Lower lobe of right lung (tissue), 2 donors: ENCODE results near the gene SMAD9. TPM values are rescaled to one million over a fixed set of nuclear protein-coding genes. Genes with fewer than 3 reads are reported as not detected.

Experiments used
- ATAC-seq, 2 donors: fragments of 200-7000 bp; cut with Tn5 transposase; one replicate each; pipeline ENCODE4 v1.9.1; 2020 to 2022; ENCODE audit warnings: mild to moderate bottlenecking in 2 of 2, moderate library complexity in 2 of 2
- DNase-seq: peaks from one replicate; pipeline ENCODE4 v3.0.0-alpha.2; 2020
- H3K27ac ChIP-seq: fragments of 200-600 bp; one replicate; pipeline ENCODE4 v1.8.0; 2022
- H3K27me3 ChIP-seq: fragments of 200-600 bp; one replicate; pipeline ENCODE4 v1.8.0; 2022; ENCODE audit warnings: low read depth
- H3K36me3 ChIP-seq: fragments of 200-600 bp; one replicate; pipeline ENCODE4 v1.8.0; 2022; ENCODE audit warnings: mild to moderate bottlenecking
- H3K4me1 ChIP-seq: fragments of 200-600 bp; one replicate; pipeline ENCODE4 v1.8.0; 2022
- H3K4me3 ChIP-seq: fragments of 200-600 bp; one replicate; pipeline ENCODE4 v1.8.0; 2022; ENCODE audit warnings: mild to moderate bottlenecking
- H3K9me3 ChIP-seq: fragments of 200-600 bp; one replicate; pipeline ENCODE4 v1.8.0; 2022
- CTCF ChIP-seq: fragments of 200-600 bp; IDR thresholded peaks from one replicate; pipeline ENCODE4 v1.8.0; 2022; ENCODE audit warnings: antibody characterized with exemption, mild to moderate bottlenecking
- intact Hi-C: fragments of 100-400 bp; cut with DNase I; formaldehyde crosslinking; loops from one replicate; pipeline ENCODE4 v1.11.0; 2022
- total RNA-seq: library from RNA; stranded (reverse); fragmentation: NEBNext Ultra II Directional; extraction: Animal tissue kit (Norgen Biotek cat#: 25700); gene quantifications from one replicate; pipeline ENCODE4 v1.2.1, GENCODE V29; 2021
- donor health status: DM: no; HTN: yes; CAD: no; lungs with severe emphysema.

The SMAD9 gene
- total RNA-seq, 1 donor from 2014 or later: 17.6 TPM

GRCh38 chr13:36831291-36831690 is 88.7 kb downstream of the SMAD9 start:
- Histone ChIP-seq H3K4me3 (no peak overlapping the region), H3K4me1 (no peaks in the 10 kb centered on the region), H3K27ac (no peak overlapping the region), H3K36me3 (peaks cover 25% of the 10 kb centered on the region), H3K9me3 (no peaks in the 10 kb centered on the region), H3K27me3 (no peaks in the 10 kb centered on the region)
- ATAC-seq (no peak), DNase-seq (no peak)
- TF ChIP-seq CTCF: no peak
- intact Hi-C loops: no loop called here

- DNase-seq: no peak
- Histone ChIP-seq H3K4me1 (no peaks in the 10 kb centered on the region), H3K4me3 (no peak overlapping the region), H3K27ac (no peak overlapping the region), H3K36me3 (peaks cover 33% of the 10 kb centered on the region), H3K9me3 (no peaks in the 10 kb centered on the region), H3K27me3 (no peaks in the 10 kb centered on the region)
- peak in 1 of 2 donors; percentile 36 for ATAC-seq
- no peak for TF ChIP-seq CTCF
- intact Hi-C loops: no loop called here
These were observed 90.3 kb downstream of the SMAD9 start for GRCh38 chr13:36829753-36830152.

GRCh38 chr13:36822785-36823184 is 97.3 kb downstream of the SMAD9 start:
- Histone ChIP-seq H3K4me1 (peaks cover 36% of the 10 kb centered on the region), H3K27me3 (no peaks in the 10 kb centered on the region), H3K36me3 (peaks cover 23% of the 10 kb centered on the region), H3K4me3 (no peak overlapping the region), H3K9me3 (no peaks in the 10 kb centered on the region), H3K27ac (no peak overlapping the region)
- no peak for DNase-seq
- intact Hi-C loops: no loop called here
- TF ChIP-seq CTCF: no peak
- no peak for ATAC-seq

GRCh38 chr13:36820222-36820621 is 99.8 kb downstream of the SMAD9 start:
- TF ChIP-seq CTCF: no peak
- Histone ChIP-seq H3K27me3 (no peaks in the 10 kb centered on the region), H3K4me1 (peaks cover 36% of the 10 kb centered on the region), H3K36me3 (no peaks in the 10 kb centered on the region), H3K27ac (no peak overlapping the region), H3K4me3 (peak overlapping the region; percentile 70), H3K9me3 (no peaks in the 10 kb centered on the region)
- intact Hi-C loops: no loop called here
- ATAC-seq: no peak
- DNase-seq: no peak

GRCh38 chr13:36819739-36820090 is 100.3 kb downstream of the SMAD9 start:
- Histone ChIP-seq H3K9me3 (no peaks in the 10 kb centered on the region), H3K36me3 (no peaks in the 10 kb centered on the region), H3K4me1 (peaks cover 36% of the 10 kb centered on the region), H3K27ac (peak overlapping the region; percentile 82), H3K4me3 (peak overlapping the region; percentile 70), H3K27me3 (no peaks in the 10 kb centered on the region)
- DNase-seq: no peak
- intact Hi-C loops: no loop called here
- TF ChIP-seq CTCF: no peak
- ATAC-seq: peak; percentile 3 to 29
